Heart left ventricle (tissue), 16 donors: ENCODE results near the gene TBC1D20. TPM values are rescaled to one million over a fixed set of nuclear protein-coding genes. Genes with fewer than 3 reads are reported as not detected.

Experiments
- ATAC-seq, 4 donors: fragments of 200-7000 bp; cut with Tn5 transposase; one replicate each; pipeline ENCODE4 v1.9.1; 2020 to 2022; ENCODE audit warnings: moderate library complexity in 4 of 4, mild to moderate bottlenecking in 3 of 4, moderate number of reproducible peaks in 1 of 4
- DNase-seq, 5 donors: peaks; one replicate each; pipeline ENCODE4 v3.0.0-alpha.2; 2020
- H3K27ac ChIP-seq, 12 donors: fragments of 200-600 bp; sonication (generic) in 4 of 12; one replicate each; pipeline versions ENCODE4 v1.5.0 to v1.8.0; 2016 to 2022; ENCODE audit warnings: mild to moderate bottlenecking in 2 of 12
- H3K27me3 ChIP-seq, 9 donors: fragments of 200-600 bp; sonication (generic) in 2 of 9; one replicate each; pipeline versions ENCODE4 v1.5.1 to v1.8.0; 2016 to 2022; ENCODE audit warnings: mild to moderate bottlenecking in 3 of 9
- H3K36me3 ChIP-seq, 9 donors: fragments of 200-600 bp; sonication (generic) in 2 of 9; one replicate each; pipeline versions ENCODE4 v1.5.0 to v1.8.0; 2018 to 2022; ENCODE audit warnings: mild to moderate bottlenecking in 2 of 9
- H3K4me1 ChIP-seq, 12 donors: fragments of 200-600 bp; sonication (generic) in 4 of 12; one replicate each; pipeline versions ENCODE4 v1.5.0 to v1.8.0; 2016 to 2022; ENCODE audit warnings: mild to moderate bottlenecking in 3 of 12
- H3K4me3 ChIP-seq, 12 donors: fragments of 200-600 bp; sonication (generic) in 4 of 12; one replicate each; pipeline versions ENCODE4 v1.5.0 to v1.8.0; 2017 to 2022; ENCODE audit warnings: mild to moderate bottlenecking in 9 of 12, moderate library complexity in 4 of 12
- H3K9me3 ChIP-seq, 12 donors: fragments of 200-600 bp; sonication (generic) in 4 of 12; one replicate each; pipeline versions ENCODE4 v1.5.0 to v1.8.0; 2016 to 2022; ENCODE audit warnings: mild to moderate bottlenecking in 1 of 12
- CTCF ChIP-seq, 12 donors: fragments of 200-600 bp; sonication (generic) in 4 of 12; IDR thresholded peaks; one replicate each; pipeline versions ENCODE4 v1.5.0 to v1.8.0; 2018 to 2022; ENCODE audit warnings: antibody characterized with exemption in 12 of 12, mild to moderate bottlenecking in 5 of 12
- POLR2A ChIP-seq, 2 donors: fragments of 450-650 bp; IDR thresholded peaks; one replicate each; pipeline ENCODE4 v1.6.1; 2017; ENCODE audit warnings: antibody characterized with exemption in 2 of 2, mild to moderate bottlenecking in 2 of 2, moderate library complexity in 2 of 2
- WGBS, 4 donors: extraction: QIAGEN DNeasy Blood & Tissue Kit in 2 of 4; methylation state at CpG; one replicate each; pipeline versions ENCODE4 v1.1.5 to v1.1.7; 2013 to 2018; 5-methylcytosine and 5-hydroxymethylcytosine counted together
- intact Hi-C, 10 donors: fragments of 100-400 bp; cut with DNase I; formaldehyde crosslinking; loops; one replicate each; pipeline versions ENCODE4 v1.11.1 to v1.14.2; 2022
- polyA plus RNA-seq, 2 donors: library from polyadenylated mRNA; stranded (reverse); fragments of 200-250 nt; gene quantifications; one replicate each; pipeline ENCODE4 v1.2.3, GENCODE V29; 2013
- total RNA-seq, 9 donors: library from RNA; depleted of rRNA in 2 of 9; stranded (reverse); fragments of >200 nt in 2 of 9; fragmentation: NEBNext Ultra II Directional in 3 of 9; extraction: Animal tissue kit (Norgen Biotek cat#: 25700) in 3 of 9; gene quantifications; one replicate each; pipeline versions ENCODE4 v1.1.0 to v1.2.4, GENCODE V29; 2016 to 2023
- donor health status: ischemic (EF 13 %, LVEDD 7.1; RV severe dilation, severe dysfunction).
- donor health status: healthy with polysubstance abuse.
- donor health status: DM: no; HTN: yes; CAD: no.
- donor health status: DM: no; HTN: no; CAD: no.
- donor health status: ischemic (EF 25% LVEDD 6.9; RV normal size, moderate dysfunction).
- donor health status: ischemic (EF 25% LVEDD 5.7; RV mildly dilated, moderate dysfunction).
- donor health status: healthy.
- donor health status: DM: yes; HTN: yes; CAD: no.
- donor health status: ischemic (EF 35%, LVEDD 5.7; RV mildly dilated, moderate dysfunction).
- donor health status: nonischemic (EF 11% LVEDD 7.7; RV severe dilation, severe dysfunction).
- donor health status: DM: yes; HTN: yes; CAD: no.
- donor health status: PGD.
- donor health status: ischemic (EF 29% LVEDD 5.4; RV normal size, mild dysfunction).
- donor health status: nonischemic (EF 23%, LVEDD 6.1; RV moderate dilation, normal function).

TBC1D20 gene
- total and polyA plus RNA-seq, 11 donors, result 9.3 to 38.9 (median 25.8) TPM

- 78 to 80% (median 79%) methylated on average over 14 of the region's 14 CpGs for WGBS, 4 donors
- DNase-seq (peak in 1 of 5 donors; percentile 8), ATAC-seq (no peak)
- H3K27ac ChIP-seq, result peak overlapping the region in 3 of 12 donors; percentile 93 to 98 (median 93)
- no peak for TF ChIP-seq POLR2A (IDR thresholded peaks at IDR 0.05)
- no peak for TF ChIP-seq CTCF (IDR thresholded peaks at IDR 0.05)
- H3K4me3 ChIP-seq, result peak overlapping the region in 7 of 12 donors; percentile 81 to 100 (median 97)
- no peaks in the 10 kb centered on the region for H3K27me3 ChIP-seq
- no peaks in the 10 kb centered on the region for H3K9me3 ChIP-seq
- peaks cover 0 to 42% (median 34%) of the 10 kb centered on the region in 9 donors for H3K36me3 ChIP-seq
- peaks cover 4 to 32% (median 19%) of the 10 kb centered on the region in 12 donors for H3K4me1 ChIP-seq
- intact Hi-C loops, result loop anchor here in 7 of 10 donors (5.0 to 10.0 kb wide), 8 partner anchors 47 to 132 kb away; partner anchors contain the start of genes TBC1D20 (in 3 of the 7), CSNK2A1 (in 1 of the 7) and NRSN2 (in 1 of the 7)
Observed at GRCh38 chr20:409697-410559, 52.4 kb downstream of the TBC1D20 start.

GRCh38 chr20:408843-409696 lies 53.3 kb downstream of the TBC1D20 start:
- intact Hi-C loops, result loop anchor here in 7 of 10 donors (5.0 to 10.0 kb wide), 8 partner anchors 47 to 133 kb away; partner anchors contain the start of genes TBC1D20 (in 3 of the 7), CSNK2A1 (in 1 of the 7) and NRSN2 (in 1 of the 7)
- Histone ChIP-seq H3K27ac (peak overlapping the region; percentile 92 to 98 (median 95)), H3K36me3 (peaks cover 0 to 42% (median 32%) of the 10 kb centered on the region in 9 donors), H3K4me1 (peaks cover 4 to 29% (median 19%) of the 10 kb centered on the region in 12 donors), H3K4me3 (peak overlapping the region; percentile 81 to 100 (median 96)), H3K9me3 (no peaks in the 10 kb centered on the region), H3K27me3 (no peaks in the 10 kb centered on the region)
- no peak for TF ChIP-seq CTCF (IDR thresholded peaks at IDR 0.05)
- TF ChIP-seq POLR2A (IDR thresholded peaks at IDR 0.05), result no peak
- DNase-seq (peak in 1 of 5 donors; percentile 23), ATAC-seq (peak in 3 of 4 donors; percentile 3 to 8 (median 4))
- 13 to 24% (median 17%) methylated on average over 7 of the region's 7 CpGs for WGBS, 4 donors

GRCh38 chr20:407953-408842 lies 54.1 kb downstream of the TBC1D20 start, which contains the start of gene RBCK1:
Gene RBCK1 (plus strand): TSS chr20:408299. CDS start chr20:408758, 459 bp downstream.
- H3K27ac ChIP-seq, result peak within 1 kb of the TSS; percentile 92 to 98 (median 95)
- peak; percentile 81 to 94 (median 92) for ATAC-seq
- TF ChIP-seq CTCF (IDR thresholded peaks at IDR 0.05), result peak in 2 of 12 donors; percentile 12 to 14
- TF ChIP-seq POLR2A (IDR thresholded peaks at IDR 0.05), result peak in 1 of 2 donors; percentile 45
- peaks cover 0 to 3% (median 0%) of the 10 kb centered on the region in 12 donors for H3K9me3 ChIP-seq
- WGBS, 4 donors, result 0 to 1% (median 1%) methylated on average over 39 to 79 of the region's 87 CpGs
- intact Hi-C loops, result loop anchor here in 7 of 10 donors (2.0 to 10.0 kb wide), 10 partner anchors 46 to 134 kb away; partner anchors contain the start of genes TBC1D20 (in 3 of the 7), CSNK2A1 (in 1 of the 7) and NRSN2 (in 1 of the 7)
- H3K36me3 ChIP-seq, result peaks cover 0 to 35% (median 25%) of the 10 kb centered on the region in 9 donors
- H3K4me3 ChIP-seq, result peak within 1 kb of the TSS; percentile 81 to 100 (median 96)
- H3K27me3 ChIP-seq, result no peaks in the 10 kb centered on the region
- peaks cover 4 to 29% (median 19%) of the 10 kb centered on the region in 12 donors for H3K4me1 ChIP-seq
- DNase-seq, result peak; percentile 90 to 92 (median 91)
